Measurements from ENCODE around the gene PLEKHA7.
"Not testable (repeated sequence)": the region's sequence is repeated elsewhere in the genome, so short reads cannot be mapped to it uniquely, and the experiment has no call there.

Gene PLEKHA7

GRCh38 chr11:16909359-16910035 is 104.7 kb downstream of the PLEKHA7 start:
- no peak for DNase-seq (ENCODE audit: low read depth)
- no peak overlapping the region for H3K4me3 ChIP-seq (ENCODE audit: low read length)
- TF ChIP-seq CTCF (conservative IDR thresholded peaks at IDR 0.05; ENCODE audit: low read length): no peak

DNA sequence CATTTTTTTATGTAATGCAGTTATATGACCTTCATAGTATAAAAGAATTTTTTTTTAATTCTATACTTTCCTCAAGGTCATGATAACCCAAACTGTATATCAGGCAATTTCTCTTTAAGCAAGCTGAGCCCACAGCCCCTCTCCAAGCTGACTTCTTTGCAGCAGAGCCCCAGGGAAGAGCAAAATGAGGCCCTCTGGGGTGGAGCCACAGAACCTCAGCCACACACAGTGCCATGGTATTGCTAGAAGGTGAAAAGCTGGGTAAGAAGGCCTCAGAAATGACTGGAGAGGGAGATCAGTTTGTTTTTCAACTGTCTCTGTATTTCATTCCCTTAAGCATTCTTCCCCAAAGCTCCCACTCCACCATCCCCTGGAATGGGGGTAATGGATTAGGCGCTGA is 108.8 kb downstream of the PLEKHA7 start:
- no peak for DNase-seq (ENCODE audit: low read depth)
- no peak for TF ChIP-seq CTCF (conservative IDR thresholded peaks at IDR 0.05; ENCODE audit: low read length)
- no peak overlapping the region for H3K4me3 ChIP-seq (ENCODE audit: low read length)

GRCh38 chr11:16904761-16905160 is 109.5 kb downstream of the PLEKHA7 start:
- DNase-seq (ENCODE audit: low read depth); H3K4me3 ChIP-seq (ENCODE audit: low read length): not testable (repeated sequence)

GRCh38 chr11:16902781-16903378 is 111.3 kb downstream of the PLEKHA7 start:
- DNase-seq (ENCODE audit: low read depth): no peak
- no peak for TF ChIP-seq CTCF (conservative IDR thresholded peaks at IDR 0.05; ENCODE audit: low read length)
- H3K4me3 ChIP-seq (ENCODE audit: low read length): no peak overlapping the region

- H3K4me3 ChIP-seq (ENCODE audit: low read length): no peak overlapping the region
- no peak for DNase-seq (ENCODE audit: low read depth)
- TF ChIP-seq CTCF (conservative IDR thresholded peaks at IDR 0.05; ENCODE audit: low read length): no peak
Measured at GRCh38 chr11:16902182-16902581, 112.0 kb downstream of the PLEKHA7 start.

DNA sequence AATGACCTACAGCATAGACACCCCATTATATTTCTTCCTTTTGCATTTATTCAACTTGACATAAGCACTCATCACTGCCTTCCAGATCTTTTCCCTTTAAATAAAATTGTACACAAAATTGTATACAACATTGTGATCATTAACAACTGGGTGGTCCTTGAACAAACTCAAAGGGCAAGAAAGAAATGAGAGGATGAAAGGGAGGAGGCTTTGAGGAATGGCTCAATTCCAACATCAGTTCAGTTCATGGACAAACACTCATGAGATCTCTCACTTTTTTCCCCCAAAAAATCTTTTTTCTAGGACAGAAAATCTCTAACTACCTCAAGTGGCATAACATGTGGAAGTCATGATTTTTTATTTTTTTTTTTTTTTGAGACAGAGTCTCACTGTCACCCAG is 113.7 kb downstream of the PLEKHA7 start:
- DNase-seq (ENCODE audit: low read depth): no peak
- no peak for TF ChIP-seq CTCF (conservative IDR thresholded peaks at IDR 0.05; ENCODE audit: low read length)
- H3K4me3 ChIP-seq (ENCODE audit: low read length): no peak overlapping the region

- TF ChIP-seq CTCF (conservative IDR thresholded peaks at IDR 0.05; ENCODE audit: low read length): no peak
Measured at GRCh38 chr11:16899708-16900303, 114.4 kb downstream of the PLEKHA7 start.

More at GRCh38 chr11:16899708-16900303, 114.4 kb downstream of the PLEKHA7 start:
- no peak overlapping the region for H3K4me3 ChIP-seq (ENCODE audit: low read length)
- DNase-seq (ENCODE audit: low read depth): no peak

All from AG10803 (cell line).